Cerebellar nuclear complex (tissue), 1 donor: ENCODE data around the gene C1orf146.
"Not testable (repeated sequence)": the region's sequence is repeated elsewhere in the genome, so short reads cannot be mapped to it uniquely, and the experiment has no call there.

ENCODE experiments used
- DNase-seq, 2 experiments: peaks; one replicate each; lab custom pipeline; 2025; lab: John Stamatoyannopoulos, UW

The C1orf146 gene, protein sequence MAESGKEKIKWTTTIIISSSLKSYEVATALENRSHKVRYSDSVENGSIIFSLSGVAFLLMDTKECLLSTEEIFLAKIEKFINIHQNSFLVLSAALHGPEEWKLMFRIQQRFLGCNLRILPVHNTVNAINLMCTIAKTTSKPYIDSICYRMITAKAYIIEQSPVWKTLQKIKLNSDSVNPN

DNA sequence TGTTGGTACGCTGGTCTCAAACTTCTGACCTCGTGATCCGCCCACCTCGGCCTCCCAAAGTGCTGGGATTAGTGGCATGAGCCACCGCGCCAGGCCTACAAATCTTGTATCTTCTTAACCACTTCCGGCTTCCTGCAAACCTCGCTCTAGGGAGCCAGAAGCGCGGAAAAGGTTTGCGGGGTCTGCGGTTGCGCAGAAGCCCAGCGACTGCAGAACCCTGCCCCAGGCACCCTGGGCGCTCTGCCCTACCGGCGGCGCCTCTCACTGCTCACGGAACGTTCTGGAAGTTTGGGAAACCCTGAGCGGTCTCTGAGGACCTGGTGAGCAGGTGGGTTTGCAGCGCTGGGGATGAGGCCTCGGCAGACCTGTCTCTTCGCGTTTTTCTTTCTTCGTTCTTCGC lies at the start of gene C1orf146:
Gene C1orf146, plus strand, starts transcription at position 195 of the 400 bp plus-strand sequence. CDS start 13,506 bp downstream, outside the sequence.
- no peak for DNase-seq

DNA sequence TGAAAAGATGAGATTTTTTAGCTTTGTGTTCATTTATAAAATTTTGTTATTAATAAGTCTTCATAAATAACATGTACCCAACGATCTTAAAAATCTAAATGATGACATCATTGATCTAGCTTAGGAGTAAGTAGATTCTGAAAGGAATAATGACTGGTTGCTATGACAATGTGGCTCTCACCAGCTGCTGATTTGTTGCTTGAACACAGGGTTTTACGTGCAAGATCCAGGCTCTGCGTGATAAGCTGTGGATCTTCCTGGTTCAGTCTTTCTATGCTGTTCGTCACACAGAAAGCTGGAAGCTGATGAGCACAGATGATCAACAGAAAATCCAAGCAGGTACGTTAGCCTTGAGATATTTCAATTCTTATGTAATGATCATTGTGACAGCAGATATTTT lies 49.1 kb upstream of the C1orf146 start:
- DNase-seq = peak; percentile 20 to 80

DNA sequence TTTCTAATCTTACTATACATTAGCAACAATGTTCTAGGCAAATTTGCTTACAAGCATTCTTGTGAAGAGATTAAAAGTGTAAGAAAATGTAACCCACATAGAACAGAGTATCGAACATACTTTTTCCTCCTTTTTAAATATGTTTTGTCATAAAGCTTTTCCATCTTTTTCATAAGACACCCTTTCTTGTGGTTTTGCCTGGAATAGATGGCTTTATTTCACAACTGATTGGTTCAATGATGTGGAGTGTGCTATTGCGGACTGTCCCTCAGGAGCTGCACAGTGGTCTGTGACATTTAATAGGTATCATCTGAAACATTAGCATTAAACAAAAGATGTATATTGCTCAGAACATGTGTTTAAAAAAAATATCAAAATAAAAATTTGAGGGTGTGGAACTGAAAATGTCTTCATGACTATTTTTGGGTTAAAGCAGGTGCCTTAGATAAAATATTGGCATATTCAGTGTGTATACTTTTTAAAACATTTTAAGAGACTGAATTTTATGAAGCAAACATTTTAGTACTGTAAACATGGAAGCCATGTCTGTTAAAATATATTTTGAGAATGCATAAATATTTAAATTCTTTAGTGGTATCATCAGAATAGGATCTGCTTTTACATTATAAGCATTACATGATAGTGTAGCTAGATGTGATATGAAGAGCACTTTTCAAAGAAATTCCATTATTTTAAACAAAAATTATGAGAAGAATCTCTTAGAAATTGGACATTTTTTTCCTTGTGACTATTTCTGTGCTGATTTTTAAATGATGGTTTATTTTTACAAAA lies 48.3 kb upstream of the C1orf146 start:
- peak in 1 of 2 experiments; percentile 24 for DNase-seq

DNA sequence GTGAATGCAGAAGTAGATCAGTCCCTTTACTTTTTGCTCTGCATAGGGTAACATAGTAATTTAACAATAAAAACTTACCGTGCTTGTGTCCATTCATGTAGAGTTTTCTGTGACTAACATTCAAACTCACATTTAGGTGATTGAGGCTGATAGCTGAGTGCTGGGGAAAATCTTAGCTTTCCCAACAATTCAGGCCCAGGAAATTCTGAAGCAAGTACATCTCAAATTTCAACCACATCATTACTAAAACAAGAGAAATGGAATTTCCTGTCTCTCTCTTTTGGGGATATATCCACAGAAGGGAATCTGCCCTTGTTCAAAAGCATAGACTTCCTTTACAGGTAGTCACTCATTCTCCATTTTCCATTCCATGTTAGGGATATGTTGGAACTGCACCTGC lies 33.1 kb upstream of the C1orf146 start:
- no peak for DNase-seq

DNA sequence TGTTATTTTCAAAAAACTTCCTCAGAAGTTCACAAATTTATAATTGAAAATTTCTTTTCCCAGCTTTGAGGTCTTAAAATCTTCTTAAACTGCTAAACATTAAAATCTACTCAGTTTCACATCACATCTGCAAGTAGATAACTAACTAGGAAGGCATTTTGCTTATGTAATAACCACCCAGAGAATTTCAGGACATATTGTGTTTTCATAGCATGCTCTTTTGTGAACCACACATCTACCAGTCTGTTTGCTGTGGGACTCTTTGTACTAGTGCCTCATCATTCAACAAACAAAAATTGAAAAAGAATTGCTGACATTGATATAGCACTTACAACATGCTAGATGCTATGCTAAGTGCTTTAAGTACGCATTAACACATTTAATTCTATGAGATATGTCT lies 31.6 kb upstream of the C1orf146 start:
- no peak for DNase-seq

DNA sequence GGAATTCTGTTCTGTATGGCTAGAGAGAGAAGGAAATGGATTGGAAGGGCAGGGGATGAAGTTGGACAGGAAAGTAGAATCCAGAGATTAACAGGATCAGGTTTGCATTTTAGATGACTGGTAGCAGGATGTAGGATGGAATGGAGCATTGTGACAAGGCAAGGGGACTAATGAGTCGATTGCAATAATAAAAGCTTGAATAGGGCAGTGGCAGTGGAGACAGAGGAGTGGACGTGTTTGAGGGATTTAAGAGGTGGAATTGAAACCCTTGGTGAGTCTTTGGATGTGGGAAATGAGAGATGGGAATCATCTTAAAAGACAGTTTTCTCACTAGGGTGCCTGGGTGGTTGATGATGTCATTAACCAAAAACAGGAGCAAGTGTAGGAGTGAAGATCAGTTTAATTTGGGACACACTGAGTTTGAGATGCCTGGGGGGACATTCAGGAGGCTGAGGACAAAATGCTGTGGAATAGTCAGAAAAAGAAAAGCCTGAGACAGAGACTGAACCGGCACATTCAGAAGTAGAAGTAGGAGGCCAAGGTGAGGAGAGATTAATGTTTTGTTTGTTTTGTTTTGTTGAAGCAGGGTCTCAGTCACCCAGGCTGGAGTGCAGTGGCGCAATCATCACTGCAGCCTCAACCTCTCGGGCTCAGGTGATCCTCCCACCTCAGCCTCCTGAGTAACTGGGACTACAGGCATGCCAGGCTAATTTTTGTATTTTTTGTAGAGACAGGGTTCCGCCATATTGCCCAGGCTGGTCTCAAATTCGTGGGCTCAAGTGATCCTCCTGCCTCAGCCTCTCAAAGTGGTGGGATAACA lies 29.1 kb upstream of the C1orf146 start:
- DNase-seq = no peak

DNA sequence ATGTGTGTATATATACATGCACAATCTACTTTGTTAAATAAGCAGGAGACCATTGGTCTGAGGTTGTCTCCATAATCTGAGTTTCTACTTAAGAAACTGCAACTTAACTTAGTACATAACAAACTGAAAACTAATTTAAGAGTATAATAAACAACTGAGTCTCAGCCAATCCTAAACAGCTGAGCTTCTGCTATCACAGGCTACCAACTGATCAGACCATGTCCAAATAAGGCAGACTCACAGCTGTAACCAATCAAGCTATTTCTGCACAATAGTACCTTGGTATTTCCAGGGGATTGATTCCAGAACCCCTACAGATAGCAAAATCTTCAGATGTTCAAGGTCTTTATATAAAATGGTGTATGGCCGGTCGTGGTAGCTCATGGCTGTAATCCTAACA lies 26.0 kb upstream of the C1orf146 start:
- DNase-seq = no peak

DNA sequence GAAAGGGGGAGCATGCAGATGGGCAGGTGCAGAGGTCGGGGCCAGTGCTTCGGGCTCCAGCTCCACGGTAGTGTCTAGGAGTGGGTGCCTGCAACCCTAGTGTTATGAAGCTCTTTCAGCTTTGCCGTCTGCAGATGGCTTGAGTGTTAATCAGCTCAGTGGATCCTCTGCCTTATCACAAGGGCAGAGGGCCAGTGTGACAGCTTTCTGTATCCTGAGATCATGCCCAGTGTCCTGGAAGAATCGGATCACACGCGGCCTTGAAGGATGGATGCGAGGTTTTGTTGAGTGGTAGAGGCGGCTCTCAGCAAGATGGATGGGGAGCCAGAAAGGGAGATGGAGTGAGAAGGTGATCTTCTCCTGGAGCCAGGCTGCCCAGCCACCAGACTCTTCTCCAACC lies 25.5 kb upstream of the C1orf146 start:
- no peak for DNase-seq

DNA sequence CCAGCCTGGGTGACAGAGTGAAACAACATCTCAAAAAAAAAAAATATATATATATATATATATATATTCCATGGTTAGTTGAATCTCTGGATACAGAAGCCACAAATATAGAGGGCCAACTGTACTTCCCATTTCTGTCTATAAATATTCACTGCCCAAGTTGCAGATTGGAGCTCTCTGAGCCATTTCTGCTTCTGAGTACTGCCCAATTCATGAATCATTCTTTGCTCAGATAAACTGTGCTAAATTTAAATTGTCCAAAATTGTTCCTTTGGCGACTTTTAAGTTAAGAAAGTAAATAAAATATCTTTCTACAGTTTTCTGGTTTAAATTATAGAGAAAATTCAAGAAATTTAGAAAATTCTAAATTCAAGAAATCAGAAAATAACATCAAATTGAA lies 23.2 kb upstream of the C1orf146 start:
- DNase-seq = no peak

DNA sequence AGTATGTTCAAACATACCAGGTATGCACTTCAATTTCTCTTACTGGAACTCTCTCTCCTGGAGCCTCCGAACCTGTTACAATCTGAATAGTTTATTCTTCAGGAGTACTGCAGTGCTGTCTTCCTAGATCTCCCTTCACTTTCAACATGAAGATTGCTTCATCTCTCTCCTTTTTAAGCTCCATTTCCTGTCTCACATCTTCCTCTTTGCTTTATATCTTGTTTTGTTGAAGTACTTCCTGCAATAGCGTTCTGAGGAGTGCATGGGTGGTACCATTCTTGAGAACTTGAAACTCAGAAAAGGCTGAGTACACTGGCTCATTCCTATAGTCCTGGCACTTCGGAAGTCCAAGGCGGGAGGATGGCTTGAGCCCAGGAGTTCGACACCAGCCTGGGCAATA lies 15.7 kb upstream of the C1orf146 start:
- DNase-seq = no peak

DNA sequence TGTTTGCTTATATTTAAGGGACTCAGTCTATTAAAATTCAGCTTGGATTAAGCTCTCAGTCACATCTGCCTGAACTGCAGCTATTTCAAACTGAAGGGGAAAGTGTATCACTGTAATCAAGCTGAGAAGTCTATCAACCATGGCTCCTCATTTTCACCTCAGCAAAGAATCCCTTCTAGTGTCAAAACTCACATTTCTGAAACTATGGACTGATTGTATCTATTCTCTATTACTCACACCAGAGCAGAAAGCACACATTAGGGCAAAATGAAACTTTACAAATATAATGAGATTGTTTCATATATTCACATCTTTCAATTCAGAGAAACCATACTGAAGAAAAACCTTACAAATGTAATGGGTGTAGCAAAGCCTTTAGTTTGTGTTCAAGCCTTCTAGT lies 14.6 kb upstream of the C1orf146 start:
- no peak for DNase-seq

DNA sequence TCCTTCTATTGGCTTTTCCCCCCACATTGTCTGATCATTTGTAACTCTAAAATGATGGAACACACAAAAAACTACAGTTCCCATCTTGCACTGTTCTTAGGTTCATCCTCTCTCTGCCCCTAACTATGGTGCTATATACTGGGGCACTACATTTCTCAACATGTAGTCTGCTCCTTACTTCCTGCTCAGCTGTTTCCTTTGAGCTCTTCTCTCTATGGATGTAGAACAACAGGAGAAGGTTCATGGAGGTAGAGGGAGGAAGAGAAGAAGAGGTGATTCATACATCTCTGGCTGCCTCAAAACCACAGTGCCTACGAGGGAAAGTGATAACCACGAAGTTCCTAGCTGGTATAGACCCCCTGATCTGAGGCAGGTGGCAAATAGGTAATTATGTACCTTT lies 7.0 kb upstream of the C1orf146 start:
- no peak for DNase-seq

DNA sequence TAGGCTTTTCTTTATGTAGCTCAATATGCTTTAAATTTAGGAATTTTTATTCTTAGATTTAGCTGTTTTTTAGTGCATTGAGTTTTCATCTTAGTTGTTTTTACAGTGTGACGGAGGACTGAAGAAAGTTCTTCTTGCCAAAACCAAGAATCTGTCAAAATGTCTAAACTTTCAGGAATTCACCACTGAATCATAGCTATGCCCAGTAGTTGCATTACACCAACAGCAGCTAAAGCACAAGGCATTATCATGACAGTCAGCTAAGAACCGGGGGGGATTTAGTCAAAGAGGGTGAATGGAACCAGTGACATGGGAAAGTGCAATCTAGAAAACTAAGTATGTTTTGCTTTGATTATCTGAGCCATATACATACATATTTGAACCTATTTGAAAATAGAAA lies 6.5 kb upstream of the C1orf146 start:
- DNase-seq = no peak

DNA sequence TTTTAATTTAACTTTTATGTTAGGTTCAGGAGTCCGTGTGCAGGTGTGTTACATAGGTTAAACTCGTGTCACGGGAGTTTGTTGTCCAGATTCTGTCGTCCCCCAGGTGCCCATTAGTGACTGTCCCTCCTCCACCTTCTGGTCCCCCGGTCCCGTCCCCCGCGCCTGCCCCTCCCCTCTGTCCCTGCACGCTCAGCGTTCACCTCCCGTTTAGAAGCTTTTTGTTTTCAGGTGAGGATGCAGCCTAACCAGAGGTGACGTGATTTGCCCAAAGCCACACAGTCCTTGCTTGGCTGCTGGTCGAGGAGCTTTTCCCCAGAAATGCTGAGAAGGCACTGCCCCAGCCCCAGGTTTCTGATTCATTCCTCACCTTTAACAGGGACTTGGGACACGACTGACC lies 844 bp downstream of the C1orf146 start:
- DNase-seq = no peak

DNA sequence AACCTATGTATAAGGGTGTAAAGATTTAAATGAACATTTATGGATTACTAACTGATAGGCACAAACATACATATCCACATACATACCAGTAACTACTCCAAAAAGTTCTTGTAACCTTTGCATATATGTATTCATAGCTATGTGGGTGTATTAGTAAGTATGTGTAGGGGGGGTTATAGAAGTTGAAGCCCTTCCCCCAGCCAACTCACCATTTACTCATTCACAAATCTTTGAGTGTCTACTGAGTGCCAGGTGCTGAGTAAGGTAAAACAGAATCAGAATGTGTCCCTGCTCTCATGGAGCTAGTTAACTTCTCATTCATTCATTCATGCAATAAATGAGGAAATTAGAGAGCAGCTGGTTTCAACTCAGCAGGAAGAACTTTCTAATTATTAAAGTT lies 1.3 kb downstream of the C1orf146 start:
- DNase-seq = no peak

DNA sequence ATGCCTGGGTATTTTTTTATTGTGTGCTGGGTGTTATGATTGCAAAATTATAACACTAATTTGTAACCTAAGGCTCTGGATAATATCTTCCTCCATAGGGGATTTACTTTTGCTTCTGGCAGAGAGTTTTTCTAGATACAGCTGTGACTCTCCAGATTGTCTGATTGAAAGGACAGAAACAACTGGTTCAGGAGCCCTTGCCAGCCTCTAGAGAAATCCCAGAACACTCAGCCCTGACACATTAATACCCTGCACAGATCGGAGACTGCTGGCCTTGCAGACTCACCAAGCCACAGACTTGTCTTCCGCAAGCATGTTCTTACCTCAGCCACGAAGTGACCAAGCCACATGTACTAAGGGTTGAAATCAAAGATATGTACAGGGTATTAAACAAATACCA lies 10.7 kb downstream of the C1orf146 start:
- DNase-seq = no peak

DNA sequence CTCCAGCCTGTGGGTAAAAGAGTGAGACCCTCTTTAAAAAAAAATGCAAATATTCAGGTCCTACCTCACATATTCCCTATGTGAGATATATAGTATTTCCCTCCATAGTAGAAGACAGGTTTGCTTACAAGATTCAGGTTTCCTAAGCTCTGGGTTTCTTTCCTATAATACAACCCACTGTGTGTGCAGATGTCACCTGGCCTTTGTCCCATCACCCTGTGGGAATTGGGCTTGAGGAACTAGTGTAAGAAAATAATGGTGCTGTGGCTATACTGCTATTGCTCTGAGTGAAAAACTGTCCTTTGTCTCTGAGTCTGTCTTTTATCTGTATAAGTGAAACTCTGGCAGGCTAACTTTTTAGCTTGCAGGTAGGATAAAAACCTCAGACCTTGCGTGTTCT lies 13.0 kb downstream of the C1orf146 start:
- DNase-seq = no peak

DNA sequence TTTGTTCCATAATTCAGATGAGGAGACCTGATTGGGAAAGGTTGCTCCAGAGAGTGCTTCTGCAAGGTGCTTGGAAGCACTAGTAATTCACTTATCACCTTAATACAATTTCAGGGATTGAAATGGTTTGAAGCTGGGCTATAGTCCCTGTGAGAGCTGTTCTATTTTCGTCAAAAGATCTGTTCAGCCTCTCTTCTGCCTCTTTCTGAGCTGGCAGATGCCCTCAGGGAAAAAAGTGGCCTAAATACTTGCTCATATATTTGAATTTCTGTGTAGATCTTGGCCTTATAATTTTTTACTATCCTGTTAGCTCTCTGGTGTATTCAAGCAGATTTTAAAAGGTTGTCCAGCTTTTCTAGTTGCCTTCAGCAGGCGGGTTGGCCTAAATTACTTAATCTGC lies 22.3 kb downstream of the C1orf146 start:
- no peak for DNase-seq

DNA sequence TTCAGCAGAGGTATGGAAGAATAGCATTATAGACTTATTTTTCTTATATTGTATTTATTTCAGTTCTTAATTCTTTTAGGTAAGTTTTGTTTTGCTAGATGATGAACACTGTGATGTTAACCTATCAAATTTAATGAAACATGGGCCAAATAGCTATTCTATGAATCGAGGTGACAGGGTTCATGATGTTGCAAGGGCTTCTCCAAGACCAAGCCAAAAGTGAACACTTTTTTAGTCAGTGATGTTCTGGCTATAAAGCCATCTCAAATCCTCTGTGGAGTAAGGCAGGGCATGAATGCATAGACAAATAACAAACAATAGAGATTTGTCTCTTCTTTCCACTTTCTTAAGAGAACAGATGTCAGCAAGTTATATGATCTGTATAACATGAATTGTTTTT lies 26.7 kb downstream of the C1orf146 start:
- DNase-seq = no peak

DNA sequence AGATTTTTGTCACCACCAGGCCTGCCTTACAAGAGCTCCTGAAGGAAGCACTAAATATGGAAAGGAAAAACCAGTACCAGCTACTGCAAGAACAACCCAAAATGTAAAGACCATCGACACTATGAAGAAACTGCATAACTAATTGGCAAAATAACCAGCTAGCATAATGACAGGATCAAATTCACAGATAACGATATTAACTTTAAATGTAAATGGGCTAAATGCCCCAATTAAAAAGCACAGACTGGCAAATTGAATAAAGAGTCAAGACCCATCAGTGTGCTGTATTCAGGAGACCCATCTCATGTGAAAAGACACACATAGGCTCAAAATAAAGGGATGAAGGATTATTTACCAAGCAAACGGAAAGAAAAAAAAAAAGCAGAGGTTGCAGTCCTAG lies 37.0 kb downstream of the C1orf146 start:
- DNase-seq = not testable (repeated sequence)

DNA sequence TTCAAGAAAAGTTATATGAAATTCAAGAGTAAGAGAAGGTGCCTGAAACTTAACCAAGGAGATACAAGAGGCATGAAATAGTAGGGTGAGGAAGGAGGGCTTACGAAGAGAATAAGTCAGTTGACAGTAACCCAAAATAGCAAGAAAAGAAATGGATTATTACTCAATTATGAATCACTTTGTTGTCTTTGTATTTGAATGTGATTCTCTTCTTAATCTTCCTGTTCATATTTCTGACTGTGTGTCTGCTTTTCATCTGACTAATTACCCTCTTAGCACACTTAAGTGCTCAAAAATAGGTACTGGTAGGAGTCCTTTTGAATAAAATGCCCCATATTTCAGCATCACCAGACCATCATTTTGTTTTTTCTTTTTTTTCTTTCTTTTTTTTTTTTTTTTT lies 41.6 kb downstream of the C1orf146 start:
- no peak for DNase-seq

DNA sequence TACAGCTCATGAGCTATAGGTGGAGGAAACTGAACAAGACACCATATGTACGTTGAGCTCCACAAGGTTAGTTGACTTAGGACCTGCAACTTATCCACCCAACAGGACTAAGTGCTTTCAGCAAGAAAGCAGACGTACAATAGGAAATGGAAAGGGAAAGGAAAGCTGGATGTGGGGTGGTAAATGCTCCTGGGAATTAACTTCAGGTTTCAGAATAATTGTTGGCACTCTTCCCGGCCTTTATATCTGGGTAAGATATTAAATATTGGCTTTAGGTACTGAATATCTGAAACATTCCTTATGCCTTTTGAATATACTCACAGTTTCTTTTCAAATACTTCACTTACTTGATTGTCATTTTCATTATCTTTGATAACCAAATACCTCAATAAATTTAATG lies 44.8 kb downstream of the C1orf146 start:
- no peak for DNase-seq

DNA sequence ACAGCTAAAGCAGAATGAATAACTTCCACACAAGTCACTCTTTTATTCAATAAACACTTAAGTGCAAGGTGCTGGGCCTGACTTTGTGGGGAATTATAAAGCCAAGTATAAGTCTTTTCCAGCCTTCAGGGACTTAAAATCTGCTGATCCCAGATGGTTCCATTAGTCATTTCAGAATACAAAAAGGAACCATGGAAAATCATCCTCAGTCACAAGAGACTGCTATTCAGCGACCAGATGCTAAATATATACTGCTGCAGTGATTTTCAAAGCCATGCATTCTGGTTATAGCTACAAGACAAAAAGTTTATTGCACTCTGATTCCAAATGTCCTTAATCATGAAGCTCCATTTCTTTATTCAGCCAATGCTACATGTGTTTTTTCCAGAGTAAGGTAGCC lies 55.3 kb downstream of the C1orf146 start:
- no peak for DNase-seq
